SU-DHL-6 (cell line): ENCODE measurements around the gene PPP1R7.

Experiments
- H2AFZ ChIP-seq: fragments of 200-600 bp; sonication (generic); 2 replicates; pipeline ENCODE4 v1.6.1; 2014; ENCODE audit warnings: low read depth, mild to moderate bottlenecking, moderate library complexity, mixed read lengths, antibody characterized with exemption, low read length; ENCODE audit not compliant: severe bottlenecking
- H3F3A ChIP-seq: fragments of 200-600 bp; shearing (Covaris generic); 2 replicates; pipeline ENCODE4 v1.6.0; 2016; ENCODE audit warnings: antibody characterized with exemption, mild to moderate bottlenecking; ENCODE audit not compliant: insufficient read depth
- H3K27ac ChIP-seq: fragments of 200-600 bp; sonication (generic); 2 replicates; pipeline ENCODE4 v1.5.1; 2016; ENCODE audit warnings: low read depth, mild to moderate bottlenecking, low read length, moderate library complexity, mixed read lengths
- H3K27me3 ChIP-seq: fragments of 200-600 bp; sonication (generic), shearing (Covaris generic); 2 replicates; pipeline ENCODE4 v1.6.0; 2014; ENCODE audit warnings: mild to moderate bottlenecking, low read length
- H3K36me3 ChIP-seq: fragments of 200-600 bp; sonication (generic); 2 replicates; pipeline ENCODE4 v1.6.1; 2014; ENCODE audit warnings: mild to moderate bottlenecking, low read length, mixed read lengths
- H3K4me2 ChIP-seq: fragments of 300-600, 200-600 bp; shearing (Covaris generic), sonication (generic); 2 replicates; pipeline ENCODE4 v1.6.0; 2014; ENCODE audit warnings: low read length, low read depth, mild to moderate bottlenecking; ENCODE audit not compliant: poor library complexity, severe bottlenecking
- H3K4me3 ChIP-seq: fragments of 200-600 bp; sonication (generic); 2 replicates; pipeline ENCODE4 v1.5.1; 2014; ENCODE audit warnings: antibody characterized with exemption, low read length, mild to moderate bottlenecking, mixed read lengths; ENCODE audit not compliant: insufficient read depth, poor library complexity, severe bottlenecking
- H3K79me2 ChIP-seq: fragments of 200-600 bp; sonication (generic); 2 replicates; pipeline ENCODE4 v1.6.1; 2014; ENCODE audit warnings: mild to moderate bottlenecking, low read length, moderate library complexity; ENCODE audit not compliant: insufficient read depth
- H3K9ac ChIP-seq: fragments of 200-600 bp; sonication (generic); 2 replicates; pipeline ENCODE4 v1.7.0; 2014; ENCODE audit warnings: mild to moderate bottlenecking, low read length
- H3K9me2 ChIP-seq: fragments of 200-600 bp; sonication (generic); replicated peaks from 2 replicates; pipeline ENCODE4 v1.6.1; 2014; ENCODE audit warnings: low read length; ENCODE audit not compliant: insufficient read depth
- H3K9me3 ChIP-seq: fragments of 200-600 bp; sonication (generic); 2 replicates; pipeline ENCODE4 v1.6.1; 2014; ENCODE audit warnings: low read length, mixed read lengths; ENCODE audit not compliant: insufficient read depth
- H4K20me1 ChIP-seq: fragments of 200-600 bp; sonication (generic); 2 replicates; pipeline ENCODE4 v1.6.1; 2014; ENCODE audit warnings: low read depth, mild to moderate bottlenecking, antibody characterized with exemption, low read length, moderate library complexity, mixed read lengths
- CTCF ChIP-seq: fragments of 200-600 bp; sonication (generic); IDR thresholded peaks from one replicate; pipeline ENCODE4 v1.5.1; 2017; ENCODE audit warnings: antibody characterized with exemption, mild to moderate bottlenecking, low read length, moderate library complexity; ENCODE audit not compliant: insufficient read depth, poor library complexity, severe bottlenecking
- EZH2phosphoT487 ChIP-seq: fragments of 200-600 bp; sonication (generic), shearing (Covaris generic); conservative IDR thresholded peaks from 2 replicates; pipeline ENCODE4 v1.6.1; 2018; ENCODE audit warnings: mild to moderate bottlenecking, antibody characterized with exemption, low read length, moderate library complexity, mixed read lengths

Gene PPP1R7

GRCh38 chr2:241115361-241115760 is 34.9 kb upstream of the PPP1R7 start:
- peaks cover 3% of the 10 kb centered on the region; the same call in 1 of the 2 replicates for H3K36me3 ChIP-seq
- no peaks in the 10 kb centered on the region for H3K9me3 ChIP-seq

GRCh38 chr2:241116606-241117560 is 33.4 kb upstream of the PPP1R7 start:
- TF ChIP-seq CTCF = no peak
- TF ChIP-seq EZH2phosphoT487 = no peak
- Histone ChIP-seq H3K27ac (no peak overlapping the region), H3K9me3 (no peaks in the 10 kb centered on the region; the same call in 1 of the 2 replicates), H4K20me1 (no peaks in the 10 kb centered on the region), H3K4me3 (no peak overlapping the region), H3K79me2 (no peaks in the 10 kb centered on the region), H2AFZ (no peak overlapping the region), H3K9ac (no peak overlapping the region), H3K27me3 (no peaks in the 10 kb centered on the region), H3F3A (0 out of 2 replicates have a peak, but pooled peaks cover 1% of the 10 kb centered on the region), H3K9me2 (no peaks in the 10 kb centered on the region), H3K4me2 (no peak overlapping the region), H3K36me3 (peaks cover 17% of the 10 kb centered on the region)

More at GRCh38 chr2:241115361-241115760, 34.9 kb upstream of the PPP1R7 start:
- no peak overlapping the region for H3K27ac ChIP-seq
- no peak overlapping the region for H2AFZ ChIP-seq
- H3K79me2 ChIP-seq = no peaks in the 10 kb centered on the region
- H3K27me3 ChIP-seq = no peaks in the 10 kb centered on the region
- H3K4me3 ChIP-seq = no peak overlapping the region
- H4K20me1 ChIP-seq = no peaks in the 10 kb centered on the region
- no peak overlapping the region for H3K9ac ChIP-seq
- no peaks in the 10 kb centered on the region for H3F3A ChIP-seq
- H3K9me2 ChIP-seq = no peaks in the 10 kb centered on the region
- no peak overlapping the region for H3K4me2 ChIP-seq
- TF ChIP-seq EZH2phosphoT487 = no peak

- Histone ChIP-seq H3K9me3 (no peaks in the 10 kb centered on the region; the same call in 1 of the 2 replicates), H2AFZ (no peak overlapping the region), H3K36me3 (peaks cover 15% of the 10 kb centered on the region), H3K9ac (no peak overlapping the region), H3K4me3 (no peak overlapping the region), H3K9me2 (no peaks in the 10 kb centered on the region), H3K4me2 (no peak overlapping the region), H3K79me2 (no peaks in the 10 kb centered on the region), H4K20me1 (no peaks in the 10 kb centered on the region), H3K27me3 (no peaks in the 10 kb centered on the region), H3K27ac (no peak overlapping the region), H3F3A (0 out of 2 replicates have a peak, but pooled peaks cover 4% of the 10 kb centered on the region)
- TF ChIP-seq CTCF (no peak), EZH2phosphoT487 (no peak)
Measured at GRCh38 chr2:241118737-241119505, 31.3 kb upstream of the PPP1R7 start.
